WI38 (cell line): ENCODE measurements around the gene IFT25.

Source experiments
- H3K4me3 ChIP-seq: 2 replicates; pipeline ENCODE4 v1.5.1; 2011; ENCODE audit warnings: low read depth, mild to moderate bottlenecking, control low read depth, low read length
- TF ChIP-seq, protein P1 (sequence below): IDR thresholded peaks from 2 replicates; pipeline ENCODE4 v1.5.1; 2012; ENCODE audit warnings: low read depth, mild to moderate bottlenecking, control low read depth, low read length

IFT25 gene

DNA sequence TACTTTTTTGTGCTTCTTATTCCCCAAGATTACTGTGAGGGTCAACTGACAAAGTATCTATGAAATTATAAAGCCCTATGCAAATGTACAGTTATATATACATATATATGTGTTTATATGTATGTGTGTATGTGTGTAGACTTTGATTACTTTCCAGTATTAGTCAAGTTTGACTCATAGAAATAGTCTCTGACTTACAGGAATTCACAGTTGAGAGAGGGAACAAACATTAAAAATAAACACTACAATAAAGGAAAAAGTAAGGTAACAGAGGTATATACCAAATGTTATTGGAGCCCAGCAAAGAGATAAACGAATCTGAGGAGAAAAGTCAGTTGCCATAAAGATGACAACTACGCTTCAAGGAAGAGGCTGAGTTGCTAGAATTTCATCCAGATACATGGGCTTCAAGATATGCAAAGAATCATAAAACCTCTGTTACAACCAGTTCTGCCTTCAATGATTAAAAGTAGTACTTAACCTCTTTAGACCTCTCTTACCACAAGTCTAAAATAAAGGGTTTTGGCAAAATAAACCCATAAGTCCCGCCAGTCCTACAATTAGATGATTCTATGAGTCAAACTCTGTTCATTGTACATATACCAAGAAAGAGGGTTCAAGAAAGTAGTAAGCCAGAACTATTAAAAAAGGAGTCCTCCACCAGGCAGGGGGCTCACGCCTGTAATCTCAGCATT is 7.2 kb downstream of the IFT25 start:
- H3K4me3 ChIP-seq: no peak overlapping the region
- TF ChIP-seq, protein P1, sequence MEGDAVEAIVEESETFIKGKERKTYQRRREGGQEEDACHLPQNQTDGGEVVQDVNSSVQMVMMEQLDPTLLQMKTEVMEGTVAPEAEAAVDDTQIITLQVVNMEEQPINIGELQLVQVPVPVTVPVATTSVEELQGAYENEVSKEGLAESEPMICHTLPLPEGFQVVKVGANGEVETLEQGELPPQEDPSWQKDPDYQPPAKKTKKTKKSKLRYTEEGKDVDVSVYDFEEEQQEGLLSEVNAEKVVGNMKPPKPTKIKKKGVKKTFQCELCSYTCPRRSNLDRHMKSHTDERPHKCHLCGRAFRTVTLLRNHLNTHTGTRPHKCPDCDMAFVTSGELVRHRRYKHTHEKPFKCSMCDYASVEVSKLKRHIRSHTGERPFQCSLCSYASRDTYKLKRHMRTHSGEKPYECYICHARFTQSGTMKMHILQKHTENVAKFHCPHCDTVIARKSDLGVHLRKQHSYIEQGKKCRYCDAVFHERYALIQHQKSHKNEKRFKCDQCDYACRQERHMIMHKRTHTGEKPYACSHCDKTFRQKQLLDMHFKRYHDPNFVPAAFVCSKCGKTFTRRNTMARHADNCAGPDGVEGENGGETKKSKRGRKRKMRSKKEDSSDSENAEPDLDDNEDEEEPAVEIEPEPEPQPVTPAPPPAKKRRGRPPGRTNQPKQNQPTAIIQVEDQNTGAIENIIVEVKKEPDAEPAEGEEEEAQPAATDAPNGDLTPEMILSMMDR: no peak

DNA sequence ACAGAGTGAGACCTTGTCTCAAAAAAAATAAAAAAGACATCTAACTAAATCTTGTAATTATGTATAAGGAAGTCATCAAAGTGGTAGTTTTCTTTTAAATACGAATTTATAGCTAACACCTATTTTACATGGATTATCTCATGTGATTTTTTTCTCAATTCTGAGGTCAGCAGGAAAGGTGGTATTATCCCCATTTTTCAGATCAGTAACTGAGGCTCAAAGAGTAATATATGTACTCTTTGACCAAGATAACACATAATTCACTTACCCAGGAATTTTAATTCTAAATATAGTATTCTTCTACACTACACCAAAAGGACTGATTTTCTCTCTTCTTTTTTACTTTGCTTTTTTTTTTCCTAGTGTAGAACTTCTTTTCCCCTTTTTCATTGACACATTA is 9.1 kb downstream of the IFT25 start:
- TF ChIP-seq, protein P1: no peak
- H3K4me3 ChIP-seq: no peak overlapping the region

DNA sequence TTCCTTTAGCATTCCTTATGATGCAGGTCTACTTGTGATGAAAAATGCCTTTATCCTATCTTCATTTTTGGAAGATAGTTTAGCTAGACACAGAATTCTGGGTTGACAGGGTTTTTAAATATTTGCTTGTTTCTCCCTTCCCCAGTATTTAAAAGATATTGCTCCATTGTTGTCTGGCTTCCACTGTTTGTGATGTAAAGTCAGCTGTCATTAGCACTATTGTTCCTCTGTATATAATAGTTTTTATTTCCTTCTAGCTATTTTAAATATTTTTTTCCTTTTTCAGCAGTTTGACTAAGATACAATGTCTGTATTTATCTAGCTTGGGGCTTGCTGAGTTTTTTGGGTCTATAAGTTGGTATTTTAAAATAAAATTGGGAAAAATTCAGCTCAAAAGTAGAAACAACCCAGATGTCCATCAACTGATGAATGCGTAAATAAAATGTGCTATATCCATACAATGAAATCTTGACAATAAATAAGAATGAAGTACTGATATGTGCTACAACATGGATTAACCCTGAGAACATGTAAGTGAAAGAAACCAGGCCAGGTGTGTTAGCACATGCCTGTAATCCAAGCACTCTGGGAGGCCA is 11.2 kb downstream of the IFT25 start:
- TF ChIP-seq, protein P1: no peak
- H3K4me3 ChIP-seq: no peak overlapping the region

DNA sequence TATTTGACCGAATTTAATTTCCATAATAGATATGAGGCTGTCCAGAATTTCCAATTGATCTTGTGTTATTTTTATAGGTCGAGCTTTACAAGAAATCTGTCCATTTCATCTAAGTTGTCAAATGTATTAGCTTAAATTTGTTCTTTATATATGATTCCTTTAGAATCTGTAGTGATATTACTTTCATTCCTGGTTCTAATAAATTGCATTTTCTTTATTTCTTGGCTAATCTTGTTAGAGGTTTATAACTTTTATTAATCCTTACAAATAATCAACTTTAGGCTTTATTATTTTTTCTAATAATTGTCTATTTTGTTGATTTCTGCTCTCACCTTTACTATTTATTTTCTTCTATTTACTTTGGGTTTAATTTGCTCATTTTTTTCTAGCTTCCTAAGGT is 14.0 kb downstream of the IFT25 start:
- TF ChIP-seq, protein P1: no peak
- H3K4me3 ChIP-seq: no peak overlapping the region

DNA sequence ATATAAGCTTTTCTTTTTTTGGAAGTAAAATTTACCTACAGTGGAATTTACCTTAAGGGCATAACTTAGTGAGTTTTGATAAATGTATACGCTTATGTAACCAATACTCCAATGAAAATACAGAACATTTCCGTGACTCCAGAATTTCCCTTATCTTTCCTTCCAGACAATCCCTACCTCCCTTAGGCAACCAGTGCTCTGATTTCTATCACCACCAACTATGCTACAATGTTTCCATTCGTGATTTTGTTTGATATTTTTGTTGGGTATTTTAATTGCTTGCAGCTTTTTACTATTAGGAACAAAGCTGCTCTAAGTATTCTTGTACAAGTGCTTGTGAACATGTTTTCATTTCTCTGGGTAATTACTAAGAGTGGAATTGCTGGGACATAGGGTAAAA is 14.6 kb downstream of the IFT25 start:
- H3K4me3 ChIP-seq: no peak overlapping the region
- TF ChIP-seq, protein P1: no peak

DNA sequence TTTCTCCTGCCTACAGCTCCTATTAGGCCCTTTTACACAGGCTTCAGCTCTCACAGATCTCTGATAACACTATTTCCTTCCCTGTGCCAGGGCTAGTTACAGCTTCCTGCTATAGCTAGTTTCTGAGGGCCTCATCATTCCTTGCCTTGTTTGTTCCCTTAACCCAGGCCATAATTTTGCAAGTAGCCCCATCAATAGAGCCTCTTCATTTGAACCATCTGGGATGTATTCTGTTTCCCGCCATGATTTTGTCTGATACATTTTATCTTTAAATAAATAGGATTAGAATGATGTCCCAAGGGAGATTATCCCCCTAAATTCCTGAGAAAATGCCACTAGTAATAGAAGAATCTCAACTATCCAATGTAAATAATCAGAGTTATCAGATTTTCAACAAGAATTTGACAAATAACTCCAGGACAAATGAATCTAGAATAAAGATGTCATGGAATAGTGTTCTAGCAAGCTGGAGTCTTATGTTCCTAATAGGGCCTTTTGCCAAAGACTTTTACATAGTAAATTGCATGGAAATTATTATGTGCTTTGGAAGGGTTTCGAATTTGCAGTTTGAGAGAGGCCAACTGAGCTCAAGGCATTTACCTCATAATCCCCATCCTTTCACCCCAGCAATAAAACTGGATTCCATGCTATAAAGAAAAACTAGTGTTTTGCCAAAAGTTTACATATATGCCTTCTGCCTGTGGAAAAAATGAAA is 16.1 kb downstream of the IFT25 start:
- H3K4me3 ChIP-seq: no peak overlapping the region
- TF ChIP-seq, protein P1: no peak

DNA sequence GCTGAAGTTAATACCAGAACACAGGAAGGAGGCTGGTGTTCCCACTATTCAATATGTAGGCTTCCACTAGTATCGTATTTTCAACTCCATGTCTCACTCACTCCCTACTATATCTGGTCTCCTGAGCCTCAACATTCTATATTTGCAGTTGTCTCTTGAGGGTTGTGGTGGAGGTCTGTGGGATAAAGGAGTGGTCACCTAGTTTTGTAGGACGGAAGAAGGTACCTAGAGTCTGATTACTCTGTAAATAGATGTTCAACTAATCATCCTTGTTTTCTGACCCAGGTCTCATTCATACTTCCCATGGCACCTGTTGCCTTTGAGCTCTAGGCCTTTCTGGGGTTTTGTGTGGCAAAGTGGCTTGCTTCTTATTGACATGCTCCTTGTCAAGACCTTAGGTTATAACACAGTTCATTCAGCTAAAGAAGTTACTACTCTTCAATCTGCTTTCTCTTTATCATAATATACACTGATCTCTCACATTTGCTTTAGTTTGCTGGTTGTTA is 18.1 kb downstream of the IFT25 start:
- TF ChIP-seq, protein P1: no peak
- H3K4me3 ChIP-seq: no peak overlapping the region
